Stimulated activated CD4-positive, alpha-beta T cell treated with anti-CD3 and anti-CD28 coated beads, Interleukin-1b, Interleukin-23, amount 100 ng/mL, for 24 hours (primary cell): ENCODE measurements around the gene TBC1D2.

ENCODE experiments used
- DNase-seq, 4 experiments: peaks; one replicate each; pipeline ENCODE4 v3.0.0-alpha.2; 2020; ENCODE audit warnings: low read depth in 4 of 4, low spot score in 1 of 4

TBC1D2 gene

GRCh38 chr9:98241357-98242300 lies 13.8 kb downstream of the TBC1D2 start:
- DNase-seq = no peak

- DNase-seq = no peak
These were observed 15.0 kb downstream of the TBC1D2 start for GRCh38 chr9:98240475-98240874.

- no peak for DNase-seq
These were observed 18.5 kb downstream of the TBC1D2 start for GRCh38 chr9:98236901-98237487.

GRCh38 chr9:98235126-98235525 lies 20.3 kb downstream of the TBC1D2 start:
- no peak for DNase-seq

- DNase-seq = no peak
These were observed 21.1 kb downstream of the TBC1D2 start for GRCh38 chr9:98234245-98234825.

GRCh38 chr9:98232926-98233325 lies 22.5 kb downstream of the TBC1D2 start:
- no peak for DNase-seq

- DNase-seq = no peak
These were observed 23.5 kb downstream of the TBC1D2 start for GRCh38 chr9:98231770-98232478.

GRCh38 chr9:98230789-98231188 lies 24.7 kb downstream of the TBC1D2 start:
- no peak for DNase-seq

- no peak for DNase-seq
These were observed 25.1 kb downstream of the TBC1D2 start for GRCh38 chr9:98230304-98230703.

GRCh38 chr9:98229620-98230019 lies 25.8 kb downstream of the TBC1D2 start:
- no peak for DNase-seq

- DNase-seq = no peak
These were observed 26.4 kb downstream of the TBC1D2 start for GRCh38 chr9:98229090-98229395.

- DNase-seq = no peak
These were observed 26.9 kb downstream of the TBC1D2 start for GRCh38 chr9:98228392-98229089.

- no peak for DNase-seq
These were observed 27.6 kb downstream of the TBC1D2 start for GRCh38 chr9:98227883-98228282.

- DNase-seq = no peak
These were observed 28.5 kb downstream of the TBC1D2 start for GRCh38 chr9:98226957-98227356.

GRCh38 chr9:98226516-98226915 lies 28.9 kb downstream of the TBC1D2 start:
- no peak for DNase-seq

- DNase-seq = no peak
These were observed 30.4 kb downstream of the TBC1D2 start for GRCh38 chr9:98225015-98225442.

- DNase-seq = no peak
These were observed 32.4 kb downstream of the TBC1D2 start for GRCh38 chr9:98222885-98223691.

- DNase-seq = no peak
These were observed 34.5 kb downstream of the TBC1D2 start for GRCh38 chr9:98220911-98221310.

- DNase-seq = no peak
These were observed 35.6 kb downstream of the TBC1D2 start for GRCh38 chr9:98219794-98220370.

GRCh38 chr9:98219364-98219716 lies 36.1 kb downstream of the TBC1D2 start:
- no peak for DNase-seq
